Measurements from ENCODE around the gene CDKL5.

DNA sequence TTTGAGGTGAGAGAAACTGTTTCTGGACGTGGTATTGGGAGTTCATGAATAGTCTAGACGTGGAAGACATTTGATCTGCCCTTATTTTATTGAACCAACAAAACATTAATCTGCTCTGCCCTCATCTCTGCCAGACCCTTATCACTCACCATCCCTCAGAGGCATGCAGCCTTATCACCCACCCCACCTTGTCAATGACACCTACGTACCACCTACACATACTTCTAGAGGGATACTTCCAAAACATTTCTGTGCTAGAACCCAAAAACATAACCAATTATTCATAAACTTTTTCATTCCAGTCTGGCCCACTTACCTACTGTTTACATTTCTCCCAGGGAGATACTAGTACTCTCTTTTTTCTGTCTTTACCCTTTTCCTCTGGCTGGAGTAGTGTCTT lies 141.3 kb downstream of the CDKL5 start:
- TF ChIP-seq, protein P1, sequence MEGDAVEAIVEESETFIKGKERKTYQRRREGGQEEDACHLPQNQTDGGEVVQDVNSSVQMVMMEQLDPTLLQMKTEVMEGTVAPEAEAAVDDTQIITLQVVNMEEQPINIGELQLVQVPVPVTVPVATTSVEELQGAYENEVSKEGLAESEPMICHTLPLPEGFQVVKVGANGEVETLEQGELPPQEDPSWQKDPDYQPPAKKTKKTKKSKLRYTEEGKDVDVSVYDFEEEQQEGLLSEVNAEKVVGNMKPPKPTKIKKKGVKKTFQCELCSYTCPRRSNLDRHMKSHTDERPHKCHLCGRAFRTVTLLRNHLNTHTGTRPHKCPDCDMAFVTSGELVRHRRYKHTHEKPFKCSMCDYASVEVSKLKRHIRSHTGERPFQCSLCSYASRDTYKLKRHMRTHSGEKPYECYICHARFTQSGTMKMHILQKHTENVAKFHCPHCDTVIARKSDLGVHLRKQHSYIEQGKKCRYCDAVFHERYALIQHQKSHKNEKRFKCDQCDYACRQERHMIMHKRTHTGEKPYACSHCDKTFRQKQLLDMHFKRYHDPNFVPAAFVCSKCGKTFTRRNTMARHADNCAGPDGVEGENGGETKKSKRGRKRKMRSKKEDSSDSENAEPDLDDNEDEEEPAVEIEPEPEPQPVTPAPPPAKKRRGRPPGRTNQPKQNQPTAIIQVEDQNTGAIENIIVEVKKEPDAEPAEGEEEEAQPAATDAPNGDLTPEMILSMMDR (IDR thresholded peaks at IDR 0.05), result no peak
- no peak for TF ChIP-seq POLR2A (IDR thresholded peaks at IDR 0.05)
